K562 (cell line): Measurements from ENCODE around the gene SPINT1. TPM values are rescaled to one million over a fixed set of nuclear protein-coding genes. Genes with fewer than 3 reads are reported as not detected.

Experiments
- JUND ChIP-seq, 2 experiments: IDR thresholded peaks; 2 replicates in 1 of 2; 3 replicates in 1 of 2; pipeline ENCODE4 v1.6.1; 2011; ENCODE audit warnings: borderline replicate concordance in 2 of 2, low read depth in 2 of 2, low read length in 2 of 2, improper control_type of control experiment in 1 of 2, missing biosample characterization in 1 of 2, missing genetic modification characterization in 1 of 2, missing genetic modification reagents in 1 of 2
- NEUROD1 ChIP-seq: fragments of 150-350 bp; IDR thresholded peaks from 2 replicates; pipeline ENCODE4 v1.6.1; 2014; ENCODE audit warnings: borderline replicate concordance, low read length, low read depth; ENCODE audit not compliant: partially characterized antibody
- RAD51 ChIP-seq: fragments of 450-650 bp; IDR thresholded peaks from 2 replicates; pipeline ENCODE4 v1.7.1; 2016; ENCODE audit warnings: low read depth, mild to moderate bottlenecking, borderline replicate concordance
- RB1 ChIP-seq: fragments of 450-650 bp; IDR thresholded peaks from 2 replicates; pipeline ENCODE4 v1.6.1; 2017; ENCODE audit warnings: low read depth, mild to moderate bottlenecking
- RBM25 ChIP-seq: fragments of 200-400 bp; formaldehyde crosslinking; IDR thresholded peaks from 2 replicates; pipeline ENCODE4 v1.6.1; 2018; ENCODE audit warnings: low read length, low read depth, moderate library complexity; ENCODE audit not compliant: severe bottlenecking
- SPI1 ChIP-seq: IDR thresholded peaks from 2 replicates; pipeline ENCODE4 v1.6.1; 2011; ENCODE audit warnings: low read depth, low read length, control low read depth, borderline replicate concordance
- TCF7L2 ChIP-seq: fragments of 150-350 bp; IDR thresholded peaks from 2 replicates; pipeline ENCODE4 v1.6.1; 2016; ENCODE audit warnings: low read depth, mild to moderate bottlenecking, low read length, moderate library complexity
- YY1 ChIP-seq, 3 experiments: IDR thresholded peaks; 2 replicates each; pipeline ENCODE4 v1.6.1; 2011; ENCODE audit warnings: low read length in 2 of 3, mild to moderate bottlenecking in 2 of 3, moderate library complexity in 2 of 3, borderline replicate concordance in 1 of 3, control low read depth in 1 of 3, low read depth in 1 of 3; ENCODE audit not compliant: insufficient read depth in 3 of 3, insufficient replicate concordance in 2 of 3, control insufficient read depth in 1 of 3, insufficient read length in 1 of 3; ENCODE audit errors: extremely low read depth in 1 of 3
- ZNF184 ChIP-seq: sonication (generic); formaldehyde crosslinking; IDR thresholded peaks from 2 replicates; pipeline ENCODE4 v1.5.0; 2020; ENCODE audit warnings: missing genetic modification reagents
- ZNF717 ChIP-seq: fragments of 250-450 bp; sonication (Bioruptor Pico); IDR thresholded peaks from 2 replicates; pipeline ENCODE4 v1.5.0; 2021
- polyA plus RNA-seq, 8 experiments: library from polyadenylated mRNA; depleted of rRNA in 4 of 8; stranded (reverse) in 5 of 8; unstranded in 3 of 8; fragments of >200 nt; fragmentation: Nextera tagmentation in 2 of 8; fragmentation: Illumina TruSeq in 1 of 8; extraction: Ambion mirVana in 2 of 8; extraction: Trizol in 1 of 8; gene quantifications; 2 replicates each; pipeline versions ENCODE4 v1.2.1 to v1.2.3, GENCODE V29; 2011 to 2014; ENCODE audit warnings: inconsistent platforms in 1 of 8, missing spikeins in 1 of 8
- total RNA-seq, 7 experiments: library from RNA; depleted of rRNA in 6 of 7; stranded (reverse); fragments of >200 nt in 6 of 7; fragmentation: Illumina TruSeq in 2 of 7; extraction: Trizol in 2 of 7; gene quantifications; 2 replicates each; pipeline versions ENCODE4 v1.2.1 to v1.2.3, GENCODE V29; 2011 to 2021; ENCODE audit warnings: low replicate concordance in 1 of 7
- TF ChIP-seq, protein P1 (sequence below): fragments of 250-450 bp; sonication (Bioruptor Pico); IDR thresholded peaks from 2 replicates; pipeline ENCODE4 v1.8.0; 2022; ENCODE audit warnings: moderate library complexity, mild to moderate bottlenecking, inconsistent platforms
- TF ChIP-seq, protein P2 (sequence below): sonication (generic); formaldehyde crosslinking; IDR thresholded peaks from 2 replicates; pipeline ENCODE4 v1.8.0; 2022; ENCODE audit warnings: mild to moderate bottlenecking, low read depth, missing genetic modification reagents
- TF ChIP-seq, protein P3 (sequence below): fragments of 250-450 bp; sonication (Bioruptor Pico); IDR thresholded peaks from 2 replicates; pipeline ENCODE4 v1.8.0; 2022; ENCODE audit warnings: inconsistent platforms, mild to moderate bottlenecking, moderate library complexity, borderline replicate concordance
- TF ChIP-seq, protein P4 (sequence below): fragments of 250-450 bp; sonication (Bioruptor Pico); IDR thresholded peaks from 2 replicates; pipeline ENCODE4 v1.4.0; 2020

Gene SPINT1
- total and polyA plus RNA-seq, 9 of the 15 experiments (the other 6 are each of a cell fraction or from before 2014, with no cell fraction given): 0.78 to 4.5 (median 1.5) TPM

DNA sequence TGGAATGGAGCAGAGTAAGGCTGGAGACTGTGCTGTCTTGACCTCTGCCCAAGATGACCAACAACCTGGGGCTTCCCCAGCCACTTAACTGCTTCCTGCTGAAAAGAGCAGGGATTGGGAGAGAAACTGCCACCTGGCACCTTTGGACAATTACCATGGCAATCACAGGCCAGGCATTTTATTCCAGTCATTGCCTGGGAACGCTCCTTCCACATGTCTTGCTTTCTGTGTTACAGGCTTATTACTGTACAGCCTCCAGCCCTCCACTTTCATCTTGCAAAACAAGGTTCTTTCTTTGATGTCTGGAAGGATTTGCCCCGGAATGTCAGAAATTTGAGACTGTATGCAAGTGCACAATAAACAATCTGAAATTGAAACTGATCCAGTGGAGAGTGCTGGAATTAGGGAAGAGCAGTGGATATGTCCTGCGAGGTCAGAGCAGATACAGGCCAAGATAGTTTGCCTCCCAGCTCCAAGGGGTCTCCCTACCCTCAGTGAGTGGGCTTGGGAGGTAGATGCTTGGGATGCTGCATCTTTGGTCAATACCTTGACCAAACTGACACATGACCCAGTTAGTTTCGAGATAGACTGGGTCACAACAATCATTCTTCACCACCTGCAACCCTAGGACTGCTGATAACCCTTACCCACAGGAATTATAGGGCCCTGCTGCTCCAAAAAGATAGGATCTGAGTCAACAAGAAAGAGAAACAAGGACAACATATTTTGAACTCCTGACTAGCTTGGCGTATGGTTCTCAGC lies 18.0 kb upstream of the SPINT1 start (continued):
- TF ChIP-seq TCF7L2 (no peak), RB1 (peak; percentile 45; the same call in 1 of the 2 replicates), NEUROD1 (peak; percentile 59), SPI1 (no peak), ZNF184 (CRISPR knock-in tag) (no peak), JUND (IDR thresholded peaks at IDR 0.05; ENCODE audit: borderline replicate concordance, low read depth, low read length) (peak; percentile 55; the same call in 1 of the 2 replicates), JUND (tag; IDR thresholded peaks at IDR 0.05; ENCODE audit: borderline replicate concordance, low read depth, low read length) (peak; percentile 25; the same call in 1 of the 3 replicates), YY1 (IDR thresholded peaks at IDR 0.05; ENCODE audit: borderline replicate concordance in 1 of 3, control insufficient read depth in 1 of 3, extremely low read depth in 1 of 3, insufficient read depth in 3 of 3, insufficient read length in 1 of 3, insufficient replicate concordance in 2 of 3, low read depth in 1 of 3, low read length in 2 of 3) (no peak), RBM25 (no peak), RAD51 (no peak), ZNF717 (CRISPR knock-in tag) (no peak)
- TF ChIP-seq, protein P1, sequence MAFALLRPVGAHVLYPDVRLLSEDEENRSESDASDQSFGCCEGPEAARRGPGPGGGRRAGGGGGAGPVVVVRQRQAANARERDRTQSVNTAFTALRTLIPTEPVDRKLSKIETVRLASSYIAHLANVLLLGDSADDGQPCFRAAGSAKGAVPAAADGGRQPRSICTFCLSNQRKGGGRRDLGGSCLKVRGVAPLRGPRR: no peak
- TF ChIP-seq, protein P2, sequence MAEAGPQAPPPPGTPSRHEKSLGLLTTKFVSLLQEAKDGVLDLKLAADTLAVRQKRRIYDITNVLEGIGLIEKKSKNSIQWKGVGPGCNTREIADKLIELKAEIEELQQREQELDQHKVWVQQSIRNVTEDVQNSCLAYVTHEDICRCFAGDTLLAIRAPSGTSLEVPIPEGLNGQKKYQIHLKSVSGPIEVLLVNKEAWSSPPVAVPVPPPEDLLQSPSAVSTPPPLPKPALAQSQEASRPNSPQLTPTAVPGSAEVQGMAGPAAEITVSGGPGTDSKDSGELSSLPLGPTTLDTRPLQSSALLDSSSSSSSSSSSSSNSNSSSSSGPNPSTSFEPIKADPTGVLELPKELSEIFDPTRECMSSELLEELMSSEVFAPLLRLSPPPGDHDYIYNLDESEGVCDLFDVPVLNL (CRISPR knock-in tag): no peak
- TF ChIP-seq, protein P3, sequence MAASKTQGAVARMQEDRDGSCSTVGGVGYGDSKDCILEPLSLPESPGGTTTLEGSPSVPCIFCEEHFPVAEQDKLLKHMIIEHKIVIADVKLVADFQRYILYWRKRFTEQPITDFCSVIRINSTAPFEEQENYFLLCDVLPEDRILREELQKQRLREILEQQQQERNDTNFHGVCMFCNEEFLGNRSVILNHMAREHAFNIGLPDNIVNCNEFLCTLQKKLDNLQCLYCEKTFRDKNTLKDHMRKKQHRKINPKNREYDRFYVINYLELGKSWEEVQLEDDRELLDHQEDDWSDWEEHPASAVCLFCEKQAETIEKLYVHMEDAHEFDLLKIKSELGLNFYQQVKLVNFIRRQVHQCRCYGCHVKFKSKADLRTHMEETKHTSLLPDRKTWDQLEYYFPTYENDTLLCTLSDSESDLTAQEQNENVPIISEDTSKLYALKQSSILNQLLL (CRISPR knock-in tag): no peak
- TF ChIP-seq, protein P4, sequence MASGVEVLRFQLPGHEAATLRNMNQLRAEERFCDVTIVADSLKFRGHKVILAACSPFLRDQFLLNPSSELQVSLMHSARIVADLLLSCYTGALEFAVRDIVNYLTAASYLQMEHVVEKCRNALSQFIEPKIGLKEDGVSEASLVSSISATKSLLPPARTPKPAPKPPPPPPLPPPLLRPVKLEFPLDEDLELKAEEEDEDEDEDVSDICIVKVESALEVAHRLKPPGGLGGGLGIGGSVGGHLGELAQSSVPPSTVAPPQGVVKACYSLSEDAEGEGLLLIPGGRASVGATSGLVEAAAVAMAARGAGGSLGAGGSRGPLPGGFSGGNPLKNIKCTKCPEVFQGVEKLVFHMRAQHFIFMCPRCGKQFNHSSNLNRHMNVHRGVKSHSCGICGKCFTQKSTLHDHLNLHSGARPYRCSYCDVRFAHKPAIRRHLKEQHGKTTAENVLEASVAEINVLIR (CRISPR knock-in tag): no peak
